Measurements from ENCODE around the gene PER1.
A peak's percentile ranks its signal among the peaks of the same experiment; 100 is the strongest.

The PER1 gene

DNA sequence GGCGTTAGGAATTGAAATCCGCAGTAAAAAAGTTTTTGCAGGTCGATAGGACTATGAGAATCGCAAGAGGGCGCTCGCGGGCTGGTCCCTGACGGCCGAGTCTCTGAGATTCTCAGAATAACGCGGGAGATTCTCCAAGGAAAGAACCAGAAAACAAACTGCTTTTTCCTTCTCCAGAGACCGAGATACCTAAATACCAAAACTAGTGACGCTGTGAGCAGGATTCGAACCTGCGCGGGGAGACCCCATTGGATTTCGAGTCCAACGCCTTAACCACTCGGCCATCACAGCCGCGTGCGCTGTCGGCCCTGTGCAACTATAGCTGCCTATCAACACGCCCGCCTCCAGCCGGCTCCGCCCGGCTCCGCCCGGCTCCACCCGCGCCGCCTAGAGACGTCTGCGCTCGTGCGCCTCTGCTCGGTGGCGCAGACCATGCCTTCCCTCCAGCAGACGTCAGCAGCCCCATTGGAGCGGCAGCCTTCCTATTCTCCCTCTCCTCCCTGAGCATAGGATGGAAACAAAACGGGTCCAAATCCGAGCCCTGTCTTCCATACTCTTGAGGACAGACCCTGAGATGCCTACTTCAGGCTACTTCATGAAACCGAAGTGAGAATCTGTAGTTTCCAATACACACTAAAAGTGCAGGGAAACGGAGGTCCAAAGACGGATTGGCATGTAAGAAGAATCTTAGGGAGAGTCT lies 13.4 kb downstream of the PER1 start:
- peak; percentile 97 to 99 (median 98) for DNase-seq

- DNase-seq, result no peak
These were observed 13.9 kb downstream of the PER1 start for GRCh38 chr17:8138374-8138671.

- peak in 1 of 4 experiments; percentile 23 for DNase-seq
These were observed 14.4 kb downstream of the PER1 start for GRCh38 chr17:8137645-8138373.

- no peak for DNase-seq
These were observed 18.3 kb downstream of the PER1 start for GRCh38 chr17:8133941-8134340.

DNA sequence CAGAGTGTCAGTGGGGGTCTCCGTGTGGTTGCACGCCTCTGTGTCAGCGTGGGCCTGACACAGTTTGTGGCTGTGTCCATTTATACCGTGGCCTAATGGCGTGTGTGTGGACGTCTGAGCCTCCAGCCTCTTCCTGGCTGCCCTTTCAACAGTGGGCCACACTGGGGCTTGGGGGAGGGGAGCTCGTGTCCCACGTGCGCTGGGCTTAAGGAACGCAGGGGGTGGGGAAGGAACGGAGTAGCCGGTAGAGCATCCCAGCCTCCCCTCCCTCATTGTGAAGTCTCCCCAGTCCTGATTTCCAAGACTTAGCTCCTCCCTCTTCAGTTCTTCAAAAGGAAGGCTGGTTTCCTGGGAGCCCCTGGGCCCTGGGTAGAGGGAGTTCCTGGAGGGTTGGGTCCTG lies 18.8 kb downstream of the PER1 start:
- no peak for DNase-seq

DNA sequence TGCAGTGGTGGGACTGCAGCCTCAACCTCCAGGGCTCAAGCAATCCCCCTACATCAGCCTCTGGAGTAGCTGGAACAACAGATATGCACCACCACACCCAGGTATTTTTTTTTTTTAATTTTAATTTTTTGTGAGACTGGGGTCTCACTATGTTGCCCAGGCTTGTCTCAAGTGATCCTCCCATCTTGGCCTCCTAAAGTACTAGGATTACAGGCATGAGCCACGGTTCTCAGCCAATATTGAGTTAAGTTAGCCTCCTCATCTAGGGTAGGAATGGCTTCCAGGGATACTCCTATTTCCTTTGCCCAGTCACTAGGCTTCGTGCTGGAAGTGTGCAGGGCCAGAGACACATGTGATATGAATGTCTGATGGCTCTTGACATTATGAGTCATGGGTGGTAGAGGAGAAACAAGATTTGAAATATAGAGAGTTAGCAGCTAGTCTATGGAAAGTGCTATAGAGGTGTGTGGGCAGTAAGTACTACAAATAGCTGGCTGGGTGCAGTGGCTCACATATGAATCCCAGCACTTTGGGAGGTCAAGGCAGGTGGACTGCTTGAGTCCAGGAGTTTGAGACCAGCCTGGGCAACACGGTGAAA lies 20.3 kb downstream of the PER1 start:
- DNase-seq, result no peak

DNA sequence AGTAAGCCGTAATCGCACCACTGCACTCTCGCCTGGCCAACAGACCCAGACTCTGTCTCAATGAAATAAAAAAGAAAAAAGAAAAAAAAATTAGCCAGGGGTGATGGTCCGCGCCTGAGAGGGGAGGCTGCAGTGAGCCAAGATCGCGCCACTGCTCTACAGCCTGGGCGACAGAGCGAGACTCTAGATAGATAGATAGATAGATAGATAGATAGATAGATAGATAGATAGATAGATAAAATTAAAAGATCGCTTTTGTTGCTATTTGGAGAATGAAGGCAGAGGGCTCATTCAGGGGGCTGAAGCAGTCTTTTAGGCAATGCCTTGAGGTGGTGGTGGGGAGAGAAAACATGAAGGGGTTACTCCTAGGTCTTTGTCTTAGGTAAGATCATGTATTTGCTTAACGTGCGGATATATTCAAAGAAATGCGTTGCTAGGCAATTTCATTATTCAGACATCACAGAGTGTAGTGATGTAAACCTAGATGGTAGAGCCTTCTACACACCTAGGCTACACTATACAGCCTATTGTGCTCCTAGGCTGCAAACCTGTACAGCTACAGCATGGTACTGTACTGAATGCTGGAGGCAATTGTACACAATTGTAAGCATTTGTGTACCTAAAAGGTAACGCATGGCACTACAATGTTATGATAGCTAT lies 23.9 kb downstream of the PER1 start:
- DNase-seq, result no peak

DNA sequence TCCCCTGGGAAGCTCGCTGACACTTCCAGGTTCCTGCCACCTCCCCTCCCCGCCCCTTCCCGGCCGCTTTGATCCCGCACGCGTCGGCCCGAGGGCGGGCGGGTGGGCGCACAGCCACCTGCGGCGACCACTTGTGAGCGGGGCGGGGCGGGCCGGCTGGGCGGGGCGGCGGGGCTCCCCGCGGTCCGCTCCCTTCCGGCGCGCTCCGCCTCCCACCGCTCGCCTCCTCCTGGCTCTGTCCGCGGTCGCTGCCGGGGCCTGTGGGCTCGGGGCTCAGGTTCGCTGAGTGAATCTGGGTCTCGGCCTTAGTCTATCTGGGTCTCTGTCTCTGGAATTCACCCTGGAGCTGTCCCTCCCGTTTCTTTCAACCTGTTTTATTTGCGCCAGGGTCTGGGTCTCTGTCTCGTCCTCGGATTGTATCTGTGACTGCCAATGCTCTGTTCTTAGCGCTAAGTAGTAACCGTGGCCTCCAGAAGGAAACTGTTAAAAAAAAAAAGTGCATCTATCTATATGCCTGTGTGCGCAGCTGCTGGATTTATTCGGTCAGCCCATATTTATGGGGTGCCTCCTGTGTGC lies 25.6 kb downstream of the PER1 start:
- peak in 3 of 4 experiments; percentile 29 to 64 (median 51) for DNase-seq

DNA sequence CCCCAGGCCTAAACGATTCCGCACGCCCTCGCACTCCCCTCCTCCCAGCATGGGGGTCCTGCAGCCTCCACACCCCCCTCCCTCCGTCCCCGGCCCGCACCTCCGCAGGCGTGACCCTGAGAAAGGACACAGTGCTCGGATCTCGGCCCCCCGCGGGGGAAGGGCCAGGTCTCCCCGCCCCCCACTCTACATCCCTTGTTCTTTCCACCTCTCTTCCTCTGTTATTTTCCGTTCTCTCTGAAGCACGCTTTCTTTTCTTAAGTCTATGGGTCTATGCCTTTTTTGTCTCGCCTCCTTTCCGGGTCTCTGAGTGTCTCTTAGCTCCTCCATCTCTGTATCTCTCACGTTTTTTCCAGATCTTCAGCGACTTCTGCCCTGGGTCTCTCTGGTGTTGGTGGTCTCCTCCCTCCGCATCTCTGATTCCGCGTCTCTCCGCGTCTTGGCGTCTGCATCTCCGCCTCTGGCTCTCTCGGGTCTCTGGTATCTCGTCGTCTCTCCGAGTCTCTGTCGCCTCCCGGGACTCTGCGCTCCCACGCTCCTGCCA lies 26.2 kb downstream of the PER1 start:
- no peak for DNase-seq

DNA sequence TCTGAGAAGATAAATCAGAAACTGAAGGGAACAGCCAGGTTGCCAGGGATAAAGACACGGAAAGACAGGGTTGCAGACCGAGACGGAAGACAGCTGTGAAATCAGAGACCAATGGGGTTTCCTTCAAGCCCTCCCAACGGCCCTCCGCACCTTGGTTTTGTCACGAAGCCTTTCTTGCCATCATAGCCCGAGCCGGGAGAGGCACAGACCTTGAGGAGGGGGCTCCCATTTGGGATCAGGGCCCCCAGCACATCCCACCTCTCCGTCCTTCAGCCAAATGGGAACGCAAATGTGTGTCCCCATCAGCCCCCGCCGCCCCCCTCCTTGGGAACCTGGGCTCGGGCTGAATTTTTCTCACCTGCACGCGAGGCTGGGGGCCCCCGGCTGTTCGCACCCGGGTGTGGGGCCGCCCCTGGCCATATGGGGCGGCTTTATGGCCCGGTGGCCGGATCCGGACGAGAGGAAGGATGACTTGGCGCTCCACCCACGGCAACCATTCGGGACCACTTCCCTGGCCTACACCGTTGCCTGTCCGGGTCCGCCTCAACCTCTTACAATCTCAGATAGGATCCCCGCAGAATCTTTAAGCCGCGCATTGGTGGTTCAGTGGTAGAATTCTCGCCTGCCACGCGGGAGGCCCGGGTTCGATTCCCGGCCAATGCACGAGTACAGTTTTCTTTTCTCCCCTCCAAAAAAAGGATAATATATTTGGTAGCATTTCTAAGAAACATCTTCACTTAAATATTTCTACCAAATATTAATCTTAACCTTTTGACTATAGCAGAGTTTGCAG lies 26.9 kb downstream of the PER1 start:
- peak; percentile 75 to 88 (median 81) for DNase-seq

GRCh38 chr17:8124350-8125153 lies 27.7 kb downstream of the PER1 start:
- peak in 3 of 4 experiments; percentile 21 to 43 (median 21) for DNase-seq

- DNase-seq, result peak in 1 of 4 experiments; percentile 26
These were observed 28.4 kb downstream of the PER1 start, which contains the start of gene HES7 for GRCh38 chr17:8123695-8124349. HES7 (minus strand) TSS chr17:8124106; CDS start chr17:8124084, 22 bp downstream.

- peak in 3 of 4 experiments; percentile 9 to 57 (median 33) for DNase-seq
These were observed 29.1 kb downstream of the PER1 start for GRCh38 chr17:8122924-8123694.

- peak in 1 of 4 experiments; percentile 13 for DNase-seq
These were observed 29.7 kb downstream of the PER1 start for GRCh38 chr17:8122422-8122923.

GRCh38 chr17:8121681-8122421 lies 30.4 kb downstream of the PER1 start:
- peak; percentile 51 to 80 (median 64) for DNase-seq

- DNase-seq, result no peak
These were observed 30.9 kb downstream of the PER1 start for GRCh38 chr17:8121407-8121680.

DNA sequence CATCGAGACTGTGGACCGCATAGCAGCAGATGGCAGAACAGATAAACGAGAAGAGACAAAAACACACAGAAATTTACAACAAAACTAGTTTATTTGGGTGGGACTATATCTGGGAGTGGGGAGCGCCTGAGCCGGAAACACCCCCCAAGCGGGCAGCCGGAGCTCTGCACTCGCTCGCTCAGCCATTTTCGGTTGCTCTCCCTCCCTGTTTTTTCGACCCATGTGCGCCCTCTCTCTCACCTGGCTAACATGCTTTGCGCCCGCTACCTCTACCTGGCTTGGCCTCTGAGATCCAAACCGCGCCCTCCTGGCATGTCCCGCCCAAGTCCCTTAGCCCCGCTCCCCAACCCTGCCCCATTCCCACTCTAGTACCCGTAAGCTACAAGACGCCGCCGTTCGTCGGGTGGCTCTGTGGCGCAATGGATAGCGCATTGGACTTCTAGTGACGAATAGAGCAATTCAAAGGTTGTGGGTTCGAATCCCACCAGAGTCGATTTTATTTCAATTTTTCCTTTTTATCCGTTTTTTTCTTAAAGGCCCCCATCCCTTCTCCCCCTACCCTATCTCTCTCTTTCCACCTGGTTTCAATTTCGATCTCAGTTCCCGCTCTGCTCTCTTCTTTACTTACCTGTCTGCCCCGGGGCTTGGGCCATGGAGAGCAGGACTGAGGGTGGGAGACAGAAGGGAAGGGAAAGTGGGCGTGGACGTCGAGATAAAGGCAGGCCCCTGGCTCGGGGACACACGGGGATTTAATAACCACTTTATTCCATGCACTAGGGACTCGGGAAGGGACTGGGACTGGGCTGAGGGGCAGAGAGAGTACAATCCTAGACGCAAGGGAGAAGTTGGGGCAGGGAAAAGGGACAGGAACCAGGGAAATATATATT lies 31.4 kb downstream of the PER1 start:
- peak; percentile 73 to 82 (median 76) for DNase-seq
